HG02885 (cell line): Measurements from ENCODE around the gene EDEM3.

ENCODE experiments used
- ATAC-seq: cut with Tn5 transposase; IDR thresholded peaks from one replicate; pipeline ENCODE4 v1.9.1; 2021; ENCODE audit warnings: mild to moderate bottlenecking; ENCODE audit not compliant: unreplicated experiment, poor library complexity

EDEM3 gene

GRCh38 chr1:184646178-184646701 is 108.4 kb downstream of the EDEM3 start:
- no peak for ATAC-seq

GRCh38 chr1:184644771-184645170 is 109.9 kb downstream of the EDEM3 start:
- ATAC-seq: no peak

GRCh38 chr1:184643661-184644060 is 111.0 kb downstream of the EDEM3 start:
- ATAC-seq: no peak

GRCh38 chr1:184641894-184642293 is 112.8 kb downstream of the EDEM3 start:
- no peak for ATAC-seq

GRCh38 chr1:184640505-184640904 is 114.2 kb downstream of the EDEM3 start:
- no peak for ATAC-seq
